ENCODE measurements around the gene ETFA. TPM values are rescaled to one million over a fixed set of nuclear protein-coding genes. Genes with fewer than 3 reads are reported as not detected.

The ETFA gene
- total and polyA plus RNA-seq, 8 donors = 102 to 148 (median 130) TPM

GRCh38 chr15:76332796-76333195 lies 21.5 kb upstream of the ETFA start:
- Histone ChIP-seq H3K27me3 (peaks cover 46 to 82% of the 10 kb centered on the region in 2 donors), H3K36me3 (no peaks in the 10 kb centered on the region), H3K9me3 (no peaks in the 10 kb centered on the region), H3K4me1 (peaks cover 0 to 25% of the 10 kb centered on the region in 2 donors), H3K4me3 (no peak overlapping the region), H3K27ac (no peak overlapping the region)
- ATAC-seq = no peak
- no peak for TF ChIP-seq CTCF (IDR thresholded peaks at IDR 0.05)
- intact Hi-C loops (cut with DNase I) = no loop called here
- no peak for DNase-seq

- no peak overlapping the region for H3K4me3 ChIP-seq
- peak; percentile 94 for ATAC-seq
- peaks cover 19 to 82% of the 10 kb centered on the region in 2 donors for H3K27me3 ChIP-seq
- intact Hi-C loops (cut with DNase I) = no loop called here
- peak in 1 of 4 donors; percentile 62 for DNase-seq
- H3K27ac ChIP-seq = no peak overlapping the region
- TF ChIP-seq CTCF (IDR thresholded peaks at IDR 0.05) = peak; percentile 42 to 51
- no peaks in the 10 kb centered on the region for H3K36me3 ChIP-seq
- no peaks in the 10 kb centered on the region for H3K9me3 ChIP-seq
- peaks cover 0 to 2% of the 10 kb centered on the region in 2 donors for H3K4me1 ChIP-seq
These were observed 18.9 kb upstream of the ETFA start for GRCh38 chr15:76330080-76330680.

- no peak for TF ChIP-seq CTCF (IDR thresholded peaks at IDR 0.05)
- no peak for DNase-seq
These were observed 17.7 kb upstream of the ETFA start for GRCh38 chr15:76328958-76329357.

GRCh38 chr15:76328106-76328696 lies 16.9 kb upstream of the ETFA start:
- Histone ChIP-seq H3K4me3 (no peak overlapping the region), H3K9me3 (no peaks in the 10 kb centered on the region), H3K27ac (no peak overlapping the region), H3K4me1 (no peaks in the 10 kb centered on the region), H3K36me3 (no peaks in the 10 kb centered on the region), H3K27me3 (peaks cover 4 to 82% of the 10 kb centered on the region in 2 donors)
- TF ChIP-seq CTCF (IDR thresholded peaks at IDR 0.05) = no peak
- DNase-seq (no peak), ATAC-seq (no peak)
- intact Hi-C loops (cut with DNase I) = loop anchor here in 1 of 2 donors (5.0 kb wide), 1 partner anchor 136 kb away; no protein-coding TSS in a partner anchor

More at GRCh38 chr15:76328958-76329357, 17.7 kb upstream of the ETFA start:
- no peaks in the 10 kb centered on the region for H3K4me1 ChIP-seq
- H3K4me3 ChIP-seq = no peak overlapping the region
- no peak for ATAC-seq
- intact Hi-C loops (cut with DNase I) = loop anchor here in 1 of 2 donors (5.0 kb wide), 1 partner anchor 137 kb away; no protein-coding TSS in a partner anchor
- H3K27ac ChIP-seq = no peak overlapping the region
- H3K27me3 ChIP-seq = peaks cover 12 to 82% of the 10 kb centered on the region in 2 donors
- H3K36me3 ChIP-seq = no peaks in the 10 kb centered on the region
- no peaks in the 10 kb centered on the region for H3K9me3 ChIP-seq
